Activated T-cell treated with anti-CD3 and anti-CD28 coated beads for 24 hours (primary cell): ENCODE measurements around the gene CMPK2.

Experiments used
- DNase-seq: peaks from one replicate; pipeline ENCODE4 v3.0.0-alpha.2; 2020; ENCODE audit warnings: low read depth

CMPK2 gene

DNA sequence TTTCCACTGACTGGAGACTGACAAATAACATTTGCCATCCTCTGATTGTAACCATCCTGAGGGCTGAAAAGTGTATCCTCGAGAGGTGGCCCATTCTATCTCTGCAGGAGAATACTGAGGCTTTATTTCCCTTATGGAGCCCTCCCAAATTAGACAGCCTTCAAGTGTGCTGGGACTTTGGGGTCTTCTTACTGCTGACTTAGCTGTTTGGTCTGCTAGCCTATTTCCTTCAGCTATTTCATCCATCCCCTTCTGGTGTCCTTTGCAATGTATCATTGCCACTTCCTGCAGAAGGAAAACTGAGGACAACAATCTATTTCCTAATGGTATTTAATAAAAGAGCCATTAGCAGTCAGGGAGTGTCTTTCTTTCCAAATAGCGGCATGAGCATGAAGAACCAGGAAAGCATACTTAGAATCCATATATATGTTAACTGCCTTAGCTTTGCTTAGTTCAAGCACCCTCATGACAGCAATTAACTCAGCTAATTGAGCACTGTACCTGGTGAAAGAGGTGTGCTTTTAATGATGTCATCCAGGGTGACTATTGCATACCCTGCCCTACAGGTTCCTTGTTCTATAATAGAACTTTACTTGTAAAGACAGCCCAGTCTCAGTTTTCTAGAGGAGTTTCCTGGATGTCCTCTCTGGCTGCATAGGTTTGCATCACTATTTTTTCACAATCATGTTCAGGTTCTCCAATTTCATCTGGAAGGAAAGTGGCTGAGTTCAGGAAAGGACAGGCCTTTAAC lies 24.0 kb downstream of the CMPK2 start:
- no peak for DNase-seq

DNA sequence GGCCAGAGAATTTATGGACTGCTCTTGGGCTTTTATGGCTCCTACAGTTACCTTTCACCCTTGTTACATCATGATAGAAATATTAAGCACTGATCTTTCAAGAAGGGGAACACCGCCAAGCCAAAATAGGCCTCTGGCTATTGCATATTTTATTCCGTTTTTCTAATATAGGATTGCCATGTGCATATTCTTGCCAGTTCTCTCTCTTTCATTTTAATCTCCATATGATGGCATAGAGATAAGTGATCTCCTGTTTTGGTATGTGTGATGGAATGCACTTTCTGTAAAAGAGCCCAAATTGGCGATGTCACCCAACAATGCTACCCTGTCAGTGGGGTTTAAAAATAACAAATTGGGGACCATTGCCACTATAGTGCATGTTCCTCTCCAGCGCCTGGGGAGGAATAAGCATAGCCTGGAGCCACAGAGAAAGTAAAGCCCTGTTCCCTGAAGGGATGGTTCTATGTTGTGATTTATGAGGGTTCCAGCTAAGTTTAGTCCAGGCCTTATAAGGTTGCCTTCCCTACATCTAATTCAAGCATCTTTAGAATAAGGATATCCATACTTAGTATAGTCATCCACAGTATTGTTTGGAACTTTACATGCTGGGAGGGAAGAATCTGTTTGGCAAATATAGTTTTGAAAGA lies 26.9 kb downstream of the CMPK2 start:
- DNase-seq = no peak

- DNase-seq = no peak
Measured at GRCh38 chr2:6835467-6835866, 30.2 kb downstream of the CMPK2 start.

DNA sequence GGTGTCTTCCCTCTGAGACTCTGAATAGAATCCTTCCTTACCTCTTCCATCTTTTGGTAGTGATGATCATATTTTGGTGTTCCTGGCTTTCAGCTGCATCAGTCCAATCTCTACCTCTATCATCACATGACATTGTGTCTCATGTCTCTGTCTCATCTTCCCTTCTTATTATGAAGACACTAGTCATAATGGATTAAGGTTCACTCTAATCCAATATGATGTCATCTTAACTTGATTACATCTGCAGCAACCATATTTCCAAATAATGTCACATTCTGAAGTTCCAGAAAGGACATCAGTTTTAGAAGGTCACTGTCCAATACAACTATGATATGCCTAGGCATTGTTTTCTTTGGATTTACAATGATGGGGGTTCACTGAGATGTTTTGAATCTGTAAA lies 31.5 kb downstream of the CMPK2 start:
- DNase-seq = no peak

- DNase-seq = no peak
Measured at GRCh38 chr2:6833300-6833604, 32.5 kb downstream of the CMPK2 start.

DNA sequence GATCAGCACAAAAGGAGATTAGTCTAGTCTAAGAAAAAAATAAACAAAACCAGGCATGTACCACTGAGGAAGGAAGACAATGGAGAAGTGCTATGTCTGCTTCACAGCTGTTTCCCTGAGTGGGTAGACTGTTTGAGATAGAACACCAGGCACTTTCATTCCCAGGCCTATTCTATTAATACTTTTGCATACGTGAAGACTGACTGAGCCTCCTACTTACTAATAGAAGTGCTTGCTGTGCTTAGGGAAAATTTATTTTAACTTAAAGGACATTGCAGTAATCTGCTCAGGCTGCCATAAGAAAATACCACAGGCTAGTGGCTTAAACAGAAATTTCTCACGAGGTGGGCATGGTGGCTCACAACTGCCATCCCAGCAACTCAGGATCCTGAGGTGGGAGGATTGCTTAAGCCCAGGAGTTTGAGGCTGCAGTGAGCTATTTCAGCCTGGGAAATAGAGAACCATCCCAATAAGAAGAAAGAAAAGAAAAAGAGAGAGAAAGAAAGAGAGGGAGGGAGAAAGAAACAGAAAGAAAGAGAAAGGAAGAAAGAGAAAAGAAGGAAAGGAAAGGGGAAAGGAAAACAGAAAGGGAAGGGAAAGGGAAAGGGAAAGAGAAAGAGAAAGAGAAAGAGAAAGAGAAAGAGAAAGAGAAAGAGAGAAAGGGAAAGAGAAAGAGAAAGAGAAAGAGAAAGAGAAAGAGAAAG lies 33.0 kb downstream of the CMPK2 start:
- no peak for DNase-seq

- DNase-seq = no peak
Measured at GRCh38 chr2:6831229-6831628, 34.5 kb downstream of the CMPK2 start.

DNA sequence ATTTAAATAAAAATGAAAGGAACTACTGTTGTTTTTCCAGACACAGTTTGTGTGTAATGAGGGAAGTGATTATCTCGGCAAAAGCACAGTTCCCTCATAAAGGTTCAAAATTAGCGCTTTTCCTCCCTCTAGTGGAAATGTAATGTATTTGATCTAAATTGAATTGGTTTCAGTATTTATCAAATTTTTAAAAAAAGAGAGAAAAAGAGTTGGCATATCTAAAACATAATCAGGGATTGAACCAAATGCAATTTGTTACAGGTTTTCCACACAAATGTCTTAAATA lies 37.5 kb downstream of the CMPK2 start:
- DNase-seq = no peak

DNA sequence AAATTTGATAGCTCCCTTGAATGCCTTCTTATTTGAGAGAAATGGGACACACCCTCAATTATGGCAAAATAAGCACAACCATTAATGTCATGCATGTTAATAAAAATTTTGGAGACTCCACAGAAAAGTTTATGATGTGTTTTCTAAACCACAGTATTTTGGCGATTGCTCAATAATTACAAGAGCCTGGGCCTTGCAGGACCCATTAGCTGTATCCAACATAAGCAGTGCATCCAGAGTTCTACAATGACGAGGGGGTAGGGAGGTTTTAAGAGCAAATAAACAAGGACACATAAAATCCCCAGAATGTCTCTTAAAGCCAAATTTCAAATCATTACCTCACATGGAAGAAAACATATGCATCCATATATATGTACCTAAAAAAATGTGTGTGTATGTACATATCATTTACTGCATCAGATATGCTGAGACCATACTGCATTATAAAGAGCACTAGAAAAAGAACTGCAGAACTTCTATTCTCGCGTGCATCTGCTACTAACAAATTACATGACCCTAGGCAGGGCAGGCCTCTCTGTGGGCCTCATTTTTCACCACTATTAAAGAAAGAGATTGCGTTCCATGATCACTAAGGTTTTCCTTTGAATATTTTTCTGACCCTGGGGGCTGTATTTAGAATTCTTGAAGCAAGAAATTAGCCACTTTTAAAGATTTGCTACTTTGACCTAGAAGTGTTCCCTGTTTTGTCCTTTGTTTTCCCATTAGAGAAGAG lies 38.0 kb downstream of the CMPK2 start:
- no peak for DNase-seq

DNA sequence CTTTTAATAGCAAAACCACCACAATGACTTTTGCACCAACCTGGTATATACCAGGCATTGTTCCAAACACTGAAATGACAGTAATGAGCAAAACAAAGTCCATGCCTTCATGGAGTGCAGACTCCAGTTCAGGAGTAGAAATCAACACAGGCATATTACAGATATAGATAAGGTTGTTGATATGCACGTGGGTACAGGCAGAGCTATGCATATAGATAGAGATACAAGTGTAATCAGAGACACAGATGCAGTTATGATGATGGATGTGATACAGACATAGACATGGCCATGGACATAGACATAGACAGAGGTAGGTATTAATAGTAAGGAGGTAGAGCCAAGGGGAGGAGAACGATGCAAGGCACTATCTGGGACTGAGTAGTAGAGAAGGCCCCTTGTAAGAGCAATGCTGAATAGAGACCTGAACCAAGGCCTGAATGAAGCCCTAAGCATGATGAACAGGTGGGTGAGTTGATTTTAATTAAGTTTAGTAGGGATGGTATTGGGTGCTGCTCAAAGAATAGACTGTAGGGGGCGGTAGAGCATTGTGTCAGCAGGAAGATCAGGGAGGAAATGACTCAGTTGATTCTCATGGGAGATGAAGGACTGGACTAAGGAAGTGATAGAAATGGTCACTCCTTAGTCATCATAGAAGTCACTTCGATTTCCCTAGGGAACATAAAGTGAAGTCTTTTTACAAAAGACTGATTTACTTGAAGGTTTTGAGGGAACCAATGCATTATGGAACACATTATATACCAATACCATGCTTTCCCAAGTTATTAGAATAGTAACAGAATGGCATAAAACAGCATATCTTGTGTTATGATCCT lies 39.4 kb downstream of the CMPK2 start:
- DNase-seq = peak; percentile 56

DNA sequence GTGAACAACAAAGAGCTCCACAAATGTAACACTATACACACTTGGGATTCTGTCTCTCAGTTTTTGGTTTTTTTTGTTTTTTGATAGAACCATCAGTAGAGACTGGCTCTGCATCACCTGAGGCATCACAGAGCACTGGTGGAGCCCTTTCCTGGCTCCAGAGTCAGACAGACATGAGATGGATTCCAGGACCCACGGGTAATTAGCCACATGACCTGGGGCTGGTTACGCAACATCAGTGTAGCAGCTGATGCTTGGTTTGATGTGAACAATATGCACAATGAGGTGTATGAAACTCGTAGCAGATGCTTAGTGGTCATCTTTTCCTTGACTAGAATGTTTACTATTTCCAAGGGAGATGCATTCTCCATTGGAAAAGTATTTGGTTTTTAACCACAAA lies 40.7 kb downstream of the CMPK2 start:
- DNase-seq = no peak

DNA sequence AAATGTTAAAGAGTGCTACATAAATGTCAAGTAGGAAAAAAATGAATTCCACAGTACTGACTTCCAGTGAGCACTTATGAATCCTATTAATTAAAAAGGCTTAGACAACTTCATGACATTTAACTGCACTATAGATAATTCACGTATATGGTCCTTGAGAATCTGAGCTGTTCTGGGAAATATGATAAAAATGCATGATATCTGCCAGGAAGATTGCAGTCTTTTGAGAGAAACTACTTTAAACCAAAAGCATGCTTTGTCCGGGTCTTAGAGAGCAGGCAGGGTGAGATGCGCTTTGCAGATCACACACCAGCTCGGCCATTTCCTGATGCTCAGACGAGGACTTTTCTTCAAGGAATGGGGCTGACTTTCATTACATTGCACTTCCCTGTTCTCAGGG lies 42.6 kb downstream of the CMPK2 start:
- no peak for DNase-seq

GRCh38 chr2:6822406-6822805 lies 43.3 kb downstream of the CMPK2 start:
- no peak for DNase-seq

DNA sequence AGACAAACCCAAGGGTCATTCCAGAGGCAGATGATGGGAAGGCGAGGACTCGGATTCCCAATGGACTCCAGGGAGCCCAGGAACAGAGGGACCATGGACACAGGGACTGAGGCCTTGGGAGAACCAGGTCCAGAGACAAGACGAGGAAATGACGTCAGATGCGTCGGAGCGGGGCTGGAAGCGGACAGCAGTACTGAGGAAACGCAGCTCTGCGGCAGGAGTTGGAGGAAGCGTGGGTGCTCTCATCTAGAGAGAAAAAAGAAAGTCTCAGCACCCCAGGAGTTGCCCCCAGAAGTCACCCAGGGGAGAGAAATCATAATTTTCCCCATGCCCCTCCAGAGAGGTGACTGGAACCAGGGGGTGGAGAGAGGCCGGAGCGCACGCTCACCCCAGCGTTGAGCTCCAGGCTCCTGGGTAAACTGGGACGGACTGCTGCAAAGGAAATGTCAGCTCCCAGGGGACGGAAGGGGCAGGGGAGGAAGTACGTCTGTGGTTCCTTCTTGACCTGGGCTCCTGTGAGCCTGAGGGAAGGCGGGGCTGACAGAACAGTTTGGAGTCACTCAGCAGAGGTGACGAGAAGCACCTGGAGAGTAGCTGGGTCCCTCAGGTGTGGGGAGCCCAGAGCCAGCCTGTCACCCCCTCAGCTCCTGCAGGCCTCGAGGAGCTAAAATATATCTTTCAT lies 44.7 kb downstream of the CMPK2 start:
- no peak for DNase-seq

GRCh38 chr2:6820236-6820635 lies 45.5 kb downstream of the CMPK2 start:
- DNase-seq = no peak

GRCh38 chr2:6819668-6820067 lies 46.0 kb downstream of the CMPK2 start:
- no peak for DNase-seq

GRCh38 chr2:6818012-6818411 lies 47.7 kb downstream of the CMPK2 start:
- no peak for DNase-seq

DNA sequence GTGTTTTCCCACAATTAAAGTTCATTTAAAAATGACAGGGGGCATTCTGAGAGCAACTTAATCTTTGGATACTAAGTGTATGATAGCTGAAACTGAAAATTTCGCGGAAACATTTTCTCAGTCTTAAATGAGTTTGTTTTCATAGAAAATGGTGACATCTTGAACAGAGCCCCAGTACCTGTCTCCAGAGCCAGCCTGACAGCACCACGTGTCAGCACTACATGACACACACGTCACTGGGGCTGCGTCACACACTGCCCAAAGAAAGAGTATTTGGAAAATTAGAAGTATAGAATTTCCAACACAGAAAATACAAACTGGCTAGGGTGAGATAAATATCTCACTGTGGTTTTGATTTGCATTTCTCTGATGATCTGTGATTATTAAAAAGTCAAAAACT lies 50.8 kb downstream of the CMPK2 start:
- no peak for DNase-seq

- no peak for DNase-seq
Measured at GRCh38 chr2:6814312-6814711, 51.4 kb downstream of the CMPK2 start.

GRCh38 chr2:6813573-6813972 lies 52.1 kb downstream of the CMPK2 start:
- DNase-seq = no peak

- DNase-seq = no peak
Measured at GRCh38 chr2:6812857-6813530, 52.7 kb downstream of the CMPK2 start.
